Activated CD4-positive, CD25-positive, alpha-beta regulatory T cell treated with anti-CD3 and anti-CD28 coated beads, Interleukin-2, amount 50 U/mL, for 72 hours (primary cell): ENCODE data around the gene SAMD11.
A peak's percentile ranks its signal among the peaks of the same experiment; 100 is the strongest.
"Not testable (repeated sequence)": the region's sequence is repeated elsewhere in the genome, so short reads cannot be mapped to it uniquely, and the experiment has no call there.

ENCODE experiments used
- DNase-seq: peaks from one replicate; pipeline ENCODE4 v3.0.0; 2021

Gene SAMD11

DNA sequence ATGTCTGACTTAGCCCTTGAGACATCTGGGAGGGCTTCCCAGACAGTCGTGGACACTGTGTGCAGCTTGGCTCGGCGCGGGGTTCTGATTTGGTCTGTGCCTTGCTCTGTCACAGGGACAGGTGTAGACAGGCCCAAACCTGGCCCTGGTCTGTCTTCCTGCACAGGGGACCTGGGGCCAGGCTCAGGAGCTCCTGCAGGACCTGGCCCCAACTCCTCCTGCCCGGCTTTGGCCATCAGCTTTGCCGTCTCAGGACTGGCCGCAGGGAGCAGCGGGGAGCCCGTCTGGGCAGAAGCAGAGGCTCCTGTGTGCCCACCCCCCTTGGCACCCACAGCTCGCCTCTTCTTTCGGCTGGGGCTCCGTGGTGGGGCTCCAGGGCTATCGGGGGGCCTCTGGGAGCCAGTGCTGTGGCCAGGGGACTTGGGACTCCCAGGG lies 56.4 kb downstream of the SAMD11 start:
- DNase-seq = peak; percentile 32

DNA sequence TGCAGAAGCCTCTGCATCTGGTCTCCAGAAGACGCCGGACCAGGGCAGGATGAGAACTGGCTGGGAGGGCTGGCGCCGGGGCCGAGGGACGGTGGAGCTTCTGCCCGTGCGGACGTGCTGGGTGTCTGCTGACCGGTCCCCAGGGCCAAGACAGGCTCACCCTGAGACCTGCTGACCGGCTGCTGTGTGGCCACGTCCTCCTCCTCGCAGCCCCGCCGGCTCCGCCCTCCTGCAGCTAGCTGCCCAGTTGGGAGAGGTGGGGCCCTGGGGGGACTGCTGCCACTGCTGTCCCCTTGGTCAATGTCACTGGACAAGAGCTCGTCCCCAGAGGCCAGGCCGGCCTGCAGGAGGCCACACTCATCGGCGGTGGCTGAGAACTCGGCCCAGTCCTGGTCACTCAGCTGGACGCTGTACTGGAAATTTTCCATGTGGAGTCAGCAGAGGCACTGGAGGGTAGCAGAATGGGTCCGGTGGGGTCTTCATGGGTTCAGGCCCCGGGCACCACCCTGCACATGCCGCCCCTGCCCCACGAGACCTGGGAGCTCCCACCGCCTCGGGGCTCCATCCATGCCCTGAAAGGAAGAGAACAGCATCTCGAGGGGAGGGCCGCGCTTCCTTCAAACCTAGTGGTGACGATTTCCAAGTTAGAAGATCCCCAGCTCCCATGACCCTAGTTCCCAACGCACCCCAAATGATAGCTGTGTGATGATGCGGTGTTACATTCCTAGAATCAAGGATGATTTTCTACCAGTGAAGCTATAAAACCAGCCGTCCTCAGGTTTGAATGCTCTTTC lies 57.1 kb downstream of the SAMD11 start:
- DNase-seq = no peak

DNA sequence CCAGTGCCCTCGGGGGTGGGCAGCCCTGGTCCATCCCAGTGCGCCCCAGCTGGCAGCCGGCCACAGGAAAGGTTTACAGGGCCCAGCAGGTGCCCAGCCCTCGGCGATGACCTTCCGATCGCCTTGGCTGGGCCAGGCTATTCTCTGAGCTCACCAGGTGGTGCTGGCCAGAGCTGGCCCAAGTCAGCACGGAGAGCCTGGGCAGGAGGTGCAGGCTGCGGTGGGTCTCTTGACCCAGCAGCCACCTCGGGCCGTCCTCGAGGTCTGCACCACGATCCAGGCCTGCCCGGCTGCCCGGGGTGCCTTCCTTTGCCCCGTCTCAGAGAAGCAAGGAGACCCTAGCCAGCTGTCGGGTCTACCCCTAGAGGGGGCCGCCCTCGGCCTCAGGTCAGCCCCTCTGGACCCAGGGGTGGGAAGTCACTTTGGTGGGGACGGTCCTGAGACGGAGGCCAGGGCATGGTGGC lies 57.8 kb downstream of the SAMD11 start:
- no peak for DNase-seq

DNA sequence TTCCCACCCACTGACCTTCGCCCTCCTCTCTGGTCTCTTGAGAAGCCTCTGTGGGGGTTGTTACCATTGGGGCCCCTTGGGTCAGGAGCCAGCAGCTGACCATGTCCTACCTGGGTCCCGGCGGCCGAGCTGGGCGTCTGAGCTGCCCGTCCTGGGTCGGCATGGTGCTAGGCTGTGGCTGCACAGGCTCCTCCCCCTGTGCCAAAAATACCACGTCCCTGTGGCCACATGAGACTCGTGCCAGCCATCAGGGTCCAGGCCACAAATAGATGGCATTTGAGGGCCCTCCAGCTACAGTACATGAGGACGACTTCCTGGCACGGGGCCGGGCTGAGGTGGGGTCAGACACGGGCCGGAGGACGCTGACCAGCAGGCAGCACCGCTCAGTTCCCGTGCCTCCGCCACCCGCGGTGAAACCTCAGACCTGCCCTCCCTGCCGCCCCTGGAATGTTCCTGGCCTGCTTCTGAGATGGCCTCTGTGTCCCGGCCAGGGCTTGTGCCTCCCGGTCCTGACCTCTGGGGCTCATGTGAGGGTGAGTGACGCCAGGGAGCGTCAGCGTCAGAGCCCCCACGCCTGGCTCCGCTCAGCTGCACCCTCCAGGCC lies 58.3 kb downstream of the SAMD11 start, which contains the start of gene PERM1:
Gene PERM1 (minus strand): TSS at position 139 of the 604 bp plus-strand sequence. CDS start 1,064 bp downstream, outside the sequence.
- DNase-seq = no peak

DNA sequence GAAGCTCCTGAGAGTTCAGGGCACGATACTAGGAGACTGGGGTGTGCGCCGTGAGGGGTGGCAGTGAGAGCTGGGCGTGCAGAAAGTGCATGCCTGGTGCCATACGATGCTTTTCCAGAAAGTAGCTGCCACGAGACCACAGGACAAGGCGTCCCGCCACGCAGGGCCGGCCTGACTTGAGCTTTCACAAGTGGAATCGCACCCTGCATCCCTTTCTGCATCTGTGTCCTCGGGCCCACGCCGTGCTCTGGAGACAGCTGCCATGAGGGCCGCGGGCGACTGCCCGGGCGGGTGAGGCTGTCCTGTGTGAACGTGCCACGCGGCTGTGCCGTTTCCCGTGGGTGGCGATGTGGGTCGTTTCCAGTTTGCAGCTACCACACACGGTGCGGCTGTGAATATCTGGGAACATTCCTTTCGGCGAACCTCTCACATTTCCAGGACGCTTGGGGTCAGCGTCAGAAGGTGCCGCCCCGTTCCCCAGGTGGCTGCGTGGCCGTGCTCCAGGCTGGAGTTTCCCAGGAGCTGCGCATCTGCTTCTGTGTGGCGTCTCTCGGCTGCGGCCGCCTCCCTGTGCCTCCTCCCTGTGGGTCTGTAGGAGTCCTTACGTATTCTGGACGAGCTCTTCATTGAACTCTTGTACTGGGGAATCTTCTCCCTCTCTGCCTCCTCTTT lies 59.2 kb downstream of the SAMD11 start:
- no peak for DNase-seq

DNA sequence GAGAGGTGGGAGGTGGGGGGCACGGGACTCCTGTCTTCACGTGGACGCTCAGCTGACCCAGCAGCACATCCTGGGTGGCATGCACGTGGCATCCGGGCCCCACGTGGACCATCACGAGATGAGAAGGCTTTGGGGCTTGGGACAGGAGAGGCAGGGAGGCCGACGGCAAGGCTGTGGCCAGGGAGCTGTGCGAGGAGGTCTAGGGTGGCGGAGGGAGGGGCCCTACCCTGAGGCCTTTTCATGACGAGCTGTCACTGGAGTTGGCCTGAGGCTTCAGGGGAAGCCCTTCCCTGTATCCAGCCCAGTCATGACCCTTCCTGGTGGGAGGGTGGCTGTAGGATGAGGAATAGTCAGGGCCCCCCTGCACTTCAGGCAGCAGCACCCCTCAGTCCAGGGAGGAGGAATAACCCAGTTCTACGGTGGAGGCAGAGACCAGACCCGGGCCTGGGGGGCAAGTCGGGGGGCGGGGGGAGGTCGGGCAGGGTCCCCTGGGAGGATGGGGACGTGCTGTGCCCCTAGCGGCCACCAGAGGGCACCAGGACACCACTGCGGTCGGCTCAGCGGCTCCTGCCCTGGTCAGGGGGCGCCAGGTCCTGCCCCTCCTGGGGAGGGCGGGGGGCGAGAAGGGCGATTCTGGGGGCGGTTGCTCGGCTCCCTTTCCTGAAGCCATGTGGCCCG lies 60.2 kb downstream of the SAMD11 start:
- peak; percentile 76 for DNase-seq

DNA sequence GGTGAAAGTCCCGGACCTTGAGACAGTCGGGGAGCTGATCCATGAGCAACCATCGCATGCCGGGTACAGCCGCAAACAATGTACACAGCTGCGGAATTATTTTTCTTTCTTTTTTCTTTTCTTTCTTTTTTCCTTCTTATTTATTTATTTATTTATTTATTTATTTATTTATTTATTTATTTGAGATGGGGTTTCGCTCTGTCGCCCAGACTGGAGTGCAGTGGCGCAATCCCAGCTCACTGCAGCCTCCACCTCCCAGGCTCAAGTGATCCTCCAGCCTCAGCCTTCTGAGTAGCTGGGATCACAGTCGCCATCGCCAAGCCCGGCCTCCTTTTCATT lies 60.7 kb downstream of the SAMD11 start:
- no peak for DNase-seq

DNA sequence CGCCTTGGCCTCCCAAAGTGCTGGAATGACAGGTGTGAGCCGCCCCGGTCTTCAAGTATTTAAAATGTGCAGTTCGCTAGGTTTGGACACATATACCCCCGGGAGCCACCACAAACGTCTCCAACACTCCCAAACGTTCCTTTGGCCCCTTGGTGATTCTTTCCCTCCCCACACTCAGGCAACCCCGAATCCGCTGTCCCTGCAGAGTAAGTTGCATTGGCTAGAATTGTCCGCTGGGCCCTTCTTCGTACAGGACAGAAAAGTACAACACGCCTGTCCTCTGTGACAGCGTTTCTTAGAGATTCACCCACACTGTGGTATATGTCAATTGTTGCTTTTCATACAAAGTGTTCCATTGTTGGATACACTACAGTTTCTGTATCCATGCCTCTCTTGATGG lies 61.4 kb downstream of the SAMD11 start:
- no peak for DNase-seq

DNA sequence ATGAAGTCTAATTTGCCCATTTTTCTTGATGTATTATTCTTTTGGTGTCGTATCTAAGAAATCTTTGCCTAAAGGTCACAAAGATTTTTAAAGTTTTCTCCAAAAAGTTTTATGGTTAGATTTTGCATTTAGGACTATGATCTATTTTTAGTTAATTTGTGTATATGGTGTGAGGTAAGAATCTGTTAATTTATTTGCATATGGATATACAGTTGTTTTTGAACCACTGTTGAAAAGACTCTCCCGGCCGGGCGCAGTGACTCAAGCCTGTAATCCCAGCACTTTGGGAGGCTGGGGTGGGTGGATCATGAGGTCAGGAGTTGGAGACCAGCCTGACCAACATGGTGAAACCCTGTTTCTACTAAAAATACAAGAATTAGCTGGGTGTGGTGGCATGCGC lies 64.3 kb downstream of the SAMD11 start:
- not testable (repeated sequence) for DNase-seq

DNA sequence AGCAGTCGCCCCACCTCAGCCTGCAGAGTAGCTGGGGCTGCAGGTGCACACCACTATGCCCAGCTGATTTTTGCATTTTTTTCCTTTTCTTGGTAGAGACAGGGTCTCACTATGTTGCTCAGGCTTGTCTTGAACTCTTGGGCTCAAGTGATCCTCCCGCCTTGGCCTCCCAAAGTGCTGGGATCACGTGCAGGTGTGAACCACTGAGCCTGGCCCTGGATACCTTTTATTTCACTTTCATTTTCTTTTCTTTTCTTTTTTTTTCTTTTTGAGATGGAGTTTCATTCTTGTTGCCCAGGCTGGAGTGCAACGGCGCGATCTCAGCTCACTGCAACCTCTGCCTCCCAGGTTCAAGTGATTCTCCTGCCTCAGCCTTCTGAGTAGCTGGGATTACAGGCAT lies 67.6 kb downstream of the SAMD11 start:
- DNase-seq = not testable (repeated sequence)

DNA sequence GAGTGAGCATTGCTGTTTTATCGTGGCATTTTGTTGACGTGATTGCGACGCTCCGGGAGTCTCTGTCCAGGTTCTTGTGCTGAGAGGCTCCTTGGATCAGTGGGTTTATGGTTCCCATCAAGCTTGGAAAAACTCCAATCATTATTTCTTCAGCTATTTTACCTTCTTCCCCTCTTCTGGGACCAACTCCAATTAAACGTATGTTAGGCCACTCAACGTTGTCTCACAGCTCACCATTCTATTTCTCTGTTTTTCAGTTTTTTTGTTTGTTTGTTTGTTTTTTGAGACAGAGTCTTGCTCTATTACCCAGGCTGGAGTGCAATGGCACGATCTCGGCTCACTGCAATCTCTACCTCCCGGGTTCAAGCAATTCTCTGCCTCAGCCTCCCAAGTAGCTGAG lies 68.2 kb downstream of the SAMD11 start:
- no peak for DNase-seq

DNA sequence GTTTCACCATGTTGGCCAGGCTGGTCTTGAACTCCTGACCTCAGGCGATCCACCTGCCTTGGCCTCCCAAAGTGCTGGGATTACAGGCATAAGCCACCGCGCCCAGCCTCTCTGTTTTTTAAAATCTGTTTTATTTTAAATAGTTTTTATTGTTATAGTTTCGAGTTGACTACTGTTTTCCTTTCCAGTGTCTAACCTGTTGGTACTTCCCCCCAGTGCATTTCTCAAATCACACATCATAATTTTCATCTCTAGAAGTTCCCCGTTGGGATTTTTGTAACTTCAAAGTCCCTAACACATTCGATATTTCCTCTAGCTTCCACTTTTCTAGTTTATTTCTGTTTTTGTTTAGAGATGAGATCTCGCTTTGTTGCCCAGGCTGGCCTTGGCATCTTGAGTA lies 68.6 kb downstream of the SAMD11 start:
- DNase-seq = no peak

DNA sequence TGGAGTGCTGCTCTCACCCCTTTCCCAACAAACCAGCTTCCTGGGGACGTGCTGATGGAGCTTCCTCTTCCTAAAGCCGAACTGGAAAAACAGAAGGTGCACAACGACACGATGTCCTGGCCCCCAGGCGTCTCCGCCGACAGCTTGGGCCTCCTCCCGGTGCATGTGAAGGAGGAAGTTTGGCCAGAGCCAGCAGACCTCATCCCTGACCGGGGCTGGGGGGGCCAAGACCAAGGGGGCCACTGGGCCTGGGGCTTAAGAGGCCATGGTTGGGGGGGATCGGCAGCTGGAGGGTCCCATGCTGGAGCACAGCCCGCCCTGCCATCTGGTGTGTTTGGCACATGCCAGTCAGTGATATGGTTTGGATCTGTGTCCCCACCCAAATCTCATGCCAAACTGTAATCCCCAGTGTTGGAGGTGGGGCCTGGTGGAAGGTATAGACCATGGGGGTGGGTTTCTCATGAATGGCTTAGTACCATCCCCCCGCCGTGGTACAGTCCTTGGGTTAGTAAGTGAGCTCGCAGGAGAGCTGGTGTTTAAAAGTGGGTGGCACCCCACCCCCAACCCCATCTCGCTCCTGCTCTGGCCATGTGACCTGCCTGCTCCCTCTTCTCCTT lies 69.8 kb downstream of the SAMD11 start:
- DNase-seq = no peak
